ENCODE measurements around the gene DDX46. TPM values are rescaled to one million over a fixed set of nuclear protein-coding genes. Genes with fewer than 3 reads are reported as not detected.

Gene DDX46
- total RNA-seq, 1 experiment from 2014 or later = 76.5 TPM

DNA sequence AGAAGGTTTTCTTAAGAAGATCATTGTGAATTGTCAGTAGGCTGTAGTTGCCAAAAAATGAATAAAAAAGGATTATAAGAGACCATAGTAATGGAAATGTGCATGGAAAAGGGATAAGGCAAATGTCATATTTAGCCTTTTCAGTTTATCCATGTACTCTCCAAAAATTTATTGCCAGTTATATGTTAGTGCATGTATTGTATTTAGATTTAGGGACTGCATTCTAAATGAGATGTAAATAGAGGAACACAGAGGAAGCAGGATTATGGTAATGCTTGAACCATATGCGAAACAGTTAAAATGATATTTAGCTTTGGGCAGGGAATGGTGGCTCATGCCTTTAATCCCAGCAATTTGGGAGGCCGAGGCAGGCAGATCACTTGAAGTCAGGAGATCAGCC, 33.0 kb downstream of the DDX46 start:
- intact Hi-C loops (cut with micrococcal nuclease; ENCODE audit: unreplicated experiment) = no loop called here
- TF ChIP-seq, protein P1, sequence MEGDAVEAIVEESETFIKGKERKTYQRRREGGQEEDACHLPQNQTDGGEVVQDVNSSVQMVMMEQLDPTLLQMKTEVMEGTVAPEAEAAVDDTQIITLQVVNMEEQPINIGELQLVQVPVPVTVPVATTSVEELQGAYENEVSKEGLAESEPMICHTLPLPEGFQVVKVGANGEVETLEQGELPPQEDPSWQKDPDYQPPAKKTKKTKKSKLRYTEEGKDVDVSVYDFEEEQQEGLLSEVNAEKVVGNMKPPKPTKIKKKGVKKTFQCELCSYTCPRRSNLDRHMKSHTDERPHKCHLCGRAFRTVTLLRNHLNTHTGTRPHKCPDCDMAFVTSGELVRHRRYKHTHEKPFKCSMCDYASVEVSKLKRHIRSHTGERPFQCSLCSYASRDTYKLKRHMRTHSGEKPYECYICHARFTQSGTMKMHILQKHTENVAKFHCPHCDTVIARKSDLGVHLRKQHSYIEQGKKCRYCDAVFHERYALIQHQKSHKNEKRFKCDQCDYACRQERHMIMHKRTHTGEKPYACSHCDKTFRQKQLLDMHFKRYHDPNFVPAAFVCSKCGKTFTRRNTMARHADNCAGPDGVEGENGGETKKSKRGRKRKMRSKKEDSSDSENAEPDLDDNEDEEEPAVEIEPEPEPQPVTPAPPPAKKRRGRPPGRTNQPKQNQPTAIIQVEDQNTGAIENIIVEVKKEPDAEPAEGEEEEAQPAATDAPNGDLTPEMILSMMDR (conservative IDR thresholded peaks at IDR 0.05) = no peak
- no peak for TF ChIP-seq EZH2 (IDR thresholded peaks at IDR 0.05; ENCODE audit: low read depth)
- Histone ChIP-seq H3K27me3 (ENCODE audit: insufficient read depth, low read depth) (no peaks in the 10 kb centered on the region), H3K9me2 (ENCODE audit: insufficient read depth) (no peaks in the 10 kb centered on the region), H3K4me3 (no peak overlapping the region), H3K79me2 (ENCODE audit: low read depth) (no peaks in the 10 kb centered on the region), H2AFZ (no peak overlapping the region), H3F3A (ENCODE audit: insufficient read depth, low read depth) (peaks cover 14% of the 10 kb centered on the region), H4K20me1 (ENCODE audit: insufficient read depth) (no peaks in the 10 kb centered on the region), H3K27ac (no peak overlapping the region), H3K4me1 (replicated peaks; ENCODE audit: insufficient read depth) (no peaks in the 10 kb centered on the region), H3K4me2 (no peak overlapping the region), H3K36me3 (ENCODE audit: low read depth) (peaks cover 29% of the 10 kb centered on the region), H3K9me3 (ENCODE audit: insufficient read depth, low read depth) (no peaks in the 10 kb centered on the region)
- BruUV-seq (replicated peaks) = no TSS peak
- CTCF ChIA-PET = no interaction called here
- POLR2A ChIA-PET (ENCODE audit: unreplicated experiment) = no interaction called here
- no peak for DNase-seq

- TF ChIP-seq, protein P1 (conservative IDR thresholded peaks at IDR 0.05) = no peak
- TF ChIP-seq EZH2 (IDR thresholded peaks at IDR 0.05; ENCODE audit: low read depth) = no peak
- no peak overlapping the region for H3K4me2 ChIP-seq
- H3K9me3 ChIP-seq (ENCODE audit: insufficient read depth, low read depth) = no peaks in the 10 kb centered on the region
- H4K20me1 ChIP-seq (ENCODE audit: insufficient read depth) = no peaks in the 10 kb centered on the region
- H3K9me2 ChIP-seq (ENCODE audit: insufficient read depth) = no peaks in the 10 kb centered on the region
- no peaks in the 10 kb centered on the region for H3K79me2 ChIP-seq (ENCODE audit: low read depth)
- no TSS peak for BruUV-seq (replicated peaks)
- DNase-seq = no peak
- intact Hi-C loops (cut with micrococcal nuclease; ENCODE audit: unreplicated experiment) = no loop called here
- H3K27ac ChIP-seq = no peak overlapping the region
- no peak overlapping the region for H2AFZ ChIP-seq
- no peaks in the 10 kb centered on the region for H3K27me3 ChIP-seq (ENCODE audit: insufficient read depth, low read depth)
- H3K4me1 ChIP-seq (replicated peaks; ENCODE audit: insufficient read depth) = no peaks in the 10 kb centered on the region
- peaks cover 24% of the 10 kb centered on the region for H3K36me3 ChIP-seq (ENCODE audit: low read depth)
- H3K4me3 ChIP-seq = no peak overlapping the region
- ChIA-PET CTCF (no interaction called here), POLR2A (ENCODE audit: unreplicated experiment) (no interaction called here)
- peaks cover 11% of the 10 kb centered on the region for H3F3A ChIP-seq (ENCODE audit: insufficient read depth, low read depth)
These were observed 33.7 kb downstream of the DDX46 start for GRCh38 chr5:134792286-134792685.

DNA sequence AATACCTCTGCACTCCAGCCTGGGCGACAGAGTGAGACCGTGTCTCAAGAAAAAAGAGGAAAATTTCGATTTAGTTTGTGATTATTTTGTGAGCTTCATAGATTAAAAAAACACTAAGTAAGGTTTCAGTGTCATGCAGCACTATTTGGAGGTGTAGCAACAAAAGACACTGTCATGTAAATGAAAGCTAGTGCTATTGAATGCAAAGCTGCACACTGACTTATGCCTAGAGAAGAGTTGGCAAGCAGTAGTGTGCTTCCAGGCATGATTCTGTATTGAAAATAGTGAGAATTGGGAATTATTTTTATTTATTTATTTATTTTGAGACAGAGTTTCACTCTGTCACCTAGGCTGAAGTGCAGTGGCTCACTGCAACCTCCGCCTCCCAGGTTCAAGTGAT, 34.5 kb downstream of the DDX46 start:
- CTCF ChIA-PET = no interaction called here
- TF ChIP-seq, protein P1 (conservative IDR thresholded peaks at IDR 0.05) = no peak
- TF ChIP-seq EZH2 (IDR thresholded peaks at IDR 0.05; ENCODE audit: low read depth) = no peak

More for the DNA sequence above, 34.5 kb downstream of the DDX46 start:
- Histone ChIP-seq H3K9me3 (ENCODE audit: insufficient read depth, low read depth) (no peaks in the 10 kb centered on the region), H3K79me2 (ENCODE audit: low read depth) (no peaks in the 10 kb centered on the region), H3F3A (ENCODE audit: insufficient read depth, low read depth) (peaks cover 11% of the 10 kb centered on the region), H3K27me3 (ENCODE audit: insufficient read depth, low read depth) (no peaks in the 10 kb centered on the region), H3K4me3 (no peak overlapping the region), H3K4me1 (replicated peaks; ENCODE audit: insufficient read depth) (no peaks in the 10 kb centered on the region), H4K20me1 (ENCODE audit: insufficient read depth) (no peaks in the 10 kb centered on the region), H3K27ac (no peak overlapping the region), H3K9me2 (ENCODE audit: insufficient read depth) (no peaks in the 10 kb centered on the region), H3K36me3 (ENCODE audit: low read depth) (peaks cover 23% of the 10 kb centered on the region), H3K4me2 (no peak overlapping the region), H2AFZ (no peak overlapping the region)
- no peak for DNase-seq
- POLR2A ChIA-PET (ENCODE audit: unreplicated experiment) = interaction anchor here (0.6 kb wide), 1 partner anchor 229 kb away, joined by 4 read pairs; no protein-coding TSS in a partner anchor
- no TSS peak for BruUV-seq (replicated peaks)
- intact Hi-C loops (cut with micrococcal nuclease; ENCODE audit: unreplicated experiment) = no loop called here
